ENCODE results near the gene MIER1.

DNA sequence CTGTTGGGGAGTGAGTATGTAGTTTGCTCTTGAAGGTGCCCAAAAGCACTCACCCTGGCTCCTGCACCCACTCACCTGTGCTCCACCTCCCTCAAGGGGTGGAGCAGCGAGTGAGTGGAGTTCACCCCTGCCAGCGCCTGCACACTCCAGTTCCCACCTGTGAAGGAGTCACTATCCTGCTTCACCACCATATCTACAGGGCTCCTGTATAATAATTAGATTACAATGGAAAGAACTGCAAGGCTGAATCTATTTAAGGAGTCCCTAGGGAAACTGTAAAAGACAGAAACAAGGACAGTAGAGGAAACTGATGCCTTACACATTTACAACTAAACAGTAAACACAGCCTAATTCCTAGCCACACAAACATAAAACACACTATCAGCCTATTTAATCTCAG lies 4.2 kb upstream of the MIER1 start:
- TF ChIP-seq, protein P1, sequence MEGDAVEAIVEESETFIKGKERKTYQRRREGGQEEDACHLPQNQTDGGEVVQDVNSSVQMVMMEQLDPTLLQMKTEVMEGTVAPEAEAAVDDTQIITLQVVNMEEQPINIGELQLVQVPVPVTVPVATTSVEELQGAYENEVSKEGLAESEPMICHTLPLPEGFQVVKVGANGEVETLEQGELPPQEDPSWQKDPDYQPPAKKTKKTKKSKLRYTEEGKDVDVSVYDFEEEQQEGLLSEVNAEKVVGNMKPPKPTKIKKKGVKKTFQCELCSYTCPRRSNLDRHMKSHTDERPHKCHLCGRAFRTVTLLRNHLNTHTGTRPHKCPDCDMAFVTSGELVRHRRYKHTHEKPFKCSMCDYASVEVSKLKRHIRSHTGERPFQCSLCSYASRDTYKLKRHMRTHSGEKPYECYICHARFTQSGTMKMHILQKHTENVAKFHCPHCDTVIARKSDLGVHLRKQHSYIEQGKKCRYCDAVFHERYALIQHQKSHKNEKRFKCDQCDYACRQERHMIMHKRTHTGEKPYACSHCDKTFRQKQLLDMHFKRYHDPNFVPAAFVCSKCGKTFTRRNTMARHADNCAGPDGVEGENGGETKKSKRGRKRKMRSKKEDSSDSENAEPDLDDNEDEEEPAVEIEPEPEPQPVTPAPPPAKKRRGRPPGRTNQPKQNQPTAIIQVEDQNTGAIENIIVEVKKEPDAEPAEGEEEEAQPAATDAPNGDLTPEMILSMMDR (IDR thresholded peaks at IDR 0.05) = no peak
- TF ChIP-seq POLR2A (IDR thresholded peaks at IDR 0.05) = no peak
